ENCODE measurements around the gene ARHGEF35.

Gene ARHGEF35

GRCh38 chr7:144148224-144148827 lies 47.3 kb downstream of the ARHGEF35 start:
- Histone ChIP-seq H3K4me1 (ENCODE audit: insufficient read depth, low read length) (no peaks in the 10 kb centered on the region), H2AFZ (ENCODE audit: low read depth, low read length) (no peak overlapping the region), H3K27me3 (ENCODE audit: insufficient read depth, low read length) (no peaks in the 10 kb centered on the region), H3K4me3 (ENCODE audit: low read length) (no peak overlapping the region), H3K36me3 (ENCODE audit: insufficient read depth, low read length) (no peaks in the 10 kb centered on the region), H3K9me3 (ENCODE audit: low read length) (peaks cover 5% of the 10 kb centered on the region)

- Histone ChIP-seq H3K27me3 (ENCODE audit: insufficient read depth, low read length) (no peaks in the 10 kb centered on the region), H3K9me3 (ENCODE audit: low read length) (peaks cover 5% of the 10 kb centered on the region), H3K4me1 (ENCODE audit: insufficient read depth, low read length) (no peaks in the 10 kb centered on the region), H3K4me3 (ENCODE audit: low read length) (no peak overlapping the region), H2AFZ (ENCODE audit: low read depth, low read length) (no peak overlapping the region), H3K36me3 (ENCODE audit: insufficient read depth, low read length) (no peaks in the 10 kb centered on the region)
Measured at GRCh38 chr7:144144426-144144825, 51.2 kb downstream of the ARHGEF35 start.

- no peaks in the 10 kb centered on the region for H3K4me1 ChIP-seq (ENCODE audit: insufficient read depth, low read length)
- H3K9me3 ChIP-seq (ENCODE audit: low read length) = peaks cover 2% of the 10 kb centered on the region
- no peaks in the 10 kb centered on the region for H3K27me3 ChIP-seq (ENCODE audit: insufficient read depth, low read length)
- no peak overlapping the region for H3K4me3 ChIP-seq (ENCODE audit: low read length)
- no peaks in the 10 kb centered on the region for H3K36me3 ChIP-seq (ENCODE audit: insufficient read depth, low read length)
- H2AFZ ChIP-seq (ENCODE audit: low read depth, low read length) = no peak overlapping the region
Measured at GRCh38 chr7:144142187-144142586, 53.4 kb downstream of the ARHGEF35 start.

- H3K36me3 ChIP-seq (ENCODE audit: insufficient read depth, low read length) = no peaks in the 10 kb centered on the region
- H3K4me1 ChIP-seq (ENCODE audit: insufficient read depth, low read length) = no peaks in the 10 kb centered on the region
- no peaks in the 10 kb centered on the region for H3K27me3 ChIP-seq (ENCODE audit: insufficient read depth, low read length)
- H3K9me3 ChIP-seq (ENCODE audit: low read length) = no peaks in the 10 kb centered on the region
- no peak overlapping the region for H3K4me3 ChIP-seq (ENCODE audit: low read length)
- H2AFZ ChIP-seq (ENCODE audit: low read depth, low read length) = no peak overlapping the region
Measured at GRCh38 chr7:144137501-144137900, 58.1 kb downstream of the ARHGEF35 start.

Data from neuron (in vitro differentiated cells).